Pons (tissue), 1 donor: ENCODE data around the gene LRRC57.

Source experiments
- DNase-seq: peaks from one replicate; pipeline ENCODE4 v3.0.0-alpha.2; 2016; ENCODE audit warnings: low spot score

Gene LRRC57

DNA sequence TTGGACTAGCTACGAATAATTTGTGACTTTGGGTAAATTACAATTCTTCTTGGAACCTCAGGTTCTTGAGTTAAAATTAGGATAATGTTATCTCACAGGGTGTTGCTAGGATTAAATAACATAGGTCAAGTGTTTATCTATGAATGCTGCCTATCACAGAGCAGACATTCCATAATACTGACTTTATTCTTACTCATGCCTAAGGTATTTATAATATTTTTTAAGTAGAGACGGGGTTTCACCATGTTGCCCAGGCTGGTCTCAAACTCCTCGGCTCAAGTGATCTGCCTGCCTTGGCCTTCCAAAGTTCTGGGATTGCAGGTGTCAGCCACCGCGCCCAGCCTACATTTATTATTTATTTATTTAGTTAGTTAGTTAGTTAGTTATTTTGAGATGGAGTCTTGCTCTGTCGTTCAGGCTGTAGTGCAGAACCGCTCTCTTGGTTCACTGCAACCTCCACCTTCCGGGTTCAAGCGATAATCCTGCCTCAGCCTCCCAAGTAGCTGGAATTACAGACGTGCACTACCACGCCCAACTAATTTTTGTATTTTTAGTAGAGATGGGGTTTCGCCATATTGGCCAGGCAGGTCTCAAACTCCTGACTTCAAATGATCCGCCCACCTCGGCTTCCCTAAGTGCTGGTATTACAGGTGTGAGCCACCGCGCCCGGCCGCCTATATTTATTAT lies 56.9 kb downstream of the LRRC57 start:
- no peak for DNase-seq

DNA sequence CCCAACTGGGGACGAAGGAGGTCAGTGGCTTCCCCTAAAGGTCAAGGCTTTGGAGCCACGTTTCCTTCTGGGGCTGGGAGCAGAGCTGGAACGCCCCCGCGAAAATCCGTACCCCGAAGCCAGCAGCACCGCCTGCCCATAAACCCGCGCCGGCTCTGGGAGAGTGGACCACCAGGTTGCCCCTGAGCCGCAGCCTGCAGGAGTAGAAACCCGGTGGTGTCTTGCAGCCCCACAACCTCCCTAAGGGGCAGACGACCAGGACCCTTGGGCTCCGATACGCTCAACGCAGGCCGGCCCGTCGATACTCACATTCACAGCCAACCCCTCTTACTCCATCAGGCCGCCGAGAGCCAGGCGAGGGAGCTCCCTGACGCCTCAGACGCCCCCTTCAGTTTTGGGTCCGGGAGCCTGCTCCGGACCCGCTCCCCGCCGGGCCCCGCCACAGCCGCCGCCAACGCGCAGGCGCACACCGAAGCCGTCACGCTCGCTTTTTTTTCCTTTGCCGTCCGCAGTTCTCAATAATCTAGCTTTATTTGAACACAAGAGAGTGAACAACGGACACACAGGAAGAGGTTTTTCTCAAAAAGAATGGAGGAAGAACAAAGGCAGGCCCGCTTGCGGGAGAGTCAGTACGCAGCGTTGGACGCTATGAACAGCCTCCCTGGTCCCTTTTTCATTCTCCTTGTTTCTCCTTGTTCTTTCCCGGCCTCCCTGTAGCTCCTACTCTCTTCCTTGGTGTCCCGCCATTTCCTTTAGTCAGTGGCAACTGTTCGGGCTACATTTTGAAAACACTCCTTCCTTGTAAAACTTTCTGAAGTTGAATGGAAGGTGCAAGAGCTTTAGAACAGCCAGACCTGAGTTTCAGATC lies 57.7 kb downstream of the LRRC57 start, which contains the start of gene ZNF106:
ZNF106 (minus strand) TSS at position 471 of the 868 bp plus-strand sequence. CDS start 18,852 bp downstream, outside the sequence.
- DNase-seq = peak; percentile 95

DNA sequence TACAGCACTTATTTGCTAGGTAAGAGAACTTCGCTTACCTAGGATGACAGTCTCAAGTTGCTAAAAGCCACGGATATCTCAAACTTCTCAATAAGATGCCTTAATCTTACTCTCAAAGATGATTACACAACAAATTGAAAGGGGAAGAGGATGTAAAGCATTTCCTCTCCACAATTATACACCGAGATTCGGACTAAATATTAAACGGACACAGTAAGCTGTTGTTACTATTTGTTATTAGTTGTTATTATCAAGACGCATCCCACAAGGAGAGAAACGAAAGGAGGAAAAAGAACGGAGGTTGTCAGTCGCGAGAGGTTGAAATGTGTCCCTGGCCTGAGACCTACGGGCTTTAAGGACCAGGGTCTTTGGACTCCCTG lies 58.3 kb downstream of the LRRC57 start:
- peak; percentile 63 for DNase-seq
